ENCODE results near the gene ITGAD.

The ITGAD gene

DNA sequence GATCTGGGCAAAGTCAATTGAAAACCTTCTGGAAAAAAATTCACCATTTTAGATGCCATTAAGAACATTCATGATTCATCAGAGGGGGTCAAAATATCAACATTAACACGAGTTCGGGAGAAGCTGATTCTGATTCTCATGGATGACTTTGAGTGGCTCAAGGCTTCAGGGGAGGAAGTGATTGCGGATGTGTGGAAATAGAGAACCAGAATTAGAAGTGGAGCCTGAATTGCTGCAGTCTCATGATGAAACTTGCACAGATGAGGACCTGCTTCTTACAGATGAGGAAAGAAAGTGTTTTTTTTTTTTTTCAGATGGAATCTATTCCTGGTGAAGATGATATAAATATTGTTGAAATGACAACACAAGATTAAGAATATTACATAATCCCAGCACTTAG is 25.3 kb upstream of the ITGAD start:
- DNase-seq: peak; percentile 44

- no peak for DNase-seq
These were observed 22.1 kb upstream of the ITGAD start for GRCh38 chr16:31371008-31371407.

- DNase-seq: no peak
These were observed 21.3 kb upstream of the ITGAD start for GRCh38 chr16:31371619-31372484.

- DNase-seq: no peak
These were observed 19.9 kb upstream of the ITGAD start for GRCh38 chr16:31373235-31373634.

DNA sequence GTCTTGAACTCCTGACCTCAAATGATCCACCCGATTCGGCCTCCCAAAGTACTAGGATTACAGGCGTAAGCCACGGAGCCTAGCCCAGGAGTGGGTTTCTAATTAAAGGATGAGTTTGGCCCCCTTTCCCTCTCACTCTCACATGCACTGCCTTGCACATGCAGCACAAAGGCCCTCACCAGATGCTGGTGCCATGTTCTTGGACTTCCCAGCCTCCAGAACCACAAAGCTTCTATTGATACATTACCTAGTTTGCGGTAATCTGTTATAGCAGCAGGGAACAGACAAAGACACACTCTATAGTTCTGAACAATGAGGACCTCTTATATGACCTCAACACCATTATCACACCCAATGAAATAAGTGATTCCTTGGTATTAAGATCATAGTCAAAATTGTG is 17.9 kb upstream of the ITGAD start:
- no peak for DNase-seq

- no peak for DNase-seq
These were observed 16.4 kb upstream of the ITGAD start for GRCh38 chr16:31376705-31377104.

DNA sequence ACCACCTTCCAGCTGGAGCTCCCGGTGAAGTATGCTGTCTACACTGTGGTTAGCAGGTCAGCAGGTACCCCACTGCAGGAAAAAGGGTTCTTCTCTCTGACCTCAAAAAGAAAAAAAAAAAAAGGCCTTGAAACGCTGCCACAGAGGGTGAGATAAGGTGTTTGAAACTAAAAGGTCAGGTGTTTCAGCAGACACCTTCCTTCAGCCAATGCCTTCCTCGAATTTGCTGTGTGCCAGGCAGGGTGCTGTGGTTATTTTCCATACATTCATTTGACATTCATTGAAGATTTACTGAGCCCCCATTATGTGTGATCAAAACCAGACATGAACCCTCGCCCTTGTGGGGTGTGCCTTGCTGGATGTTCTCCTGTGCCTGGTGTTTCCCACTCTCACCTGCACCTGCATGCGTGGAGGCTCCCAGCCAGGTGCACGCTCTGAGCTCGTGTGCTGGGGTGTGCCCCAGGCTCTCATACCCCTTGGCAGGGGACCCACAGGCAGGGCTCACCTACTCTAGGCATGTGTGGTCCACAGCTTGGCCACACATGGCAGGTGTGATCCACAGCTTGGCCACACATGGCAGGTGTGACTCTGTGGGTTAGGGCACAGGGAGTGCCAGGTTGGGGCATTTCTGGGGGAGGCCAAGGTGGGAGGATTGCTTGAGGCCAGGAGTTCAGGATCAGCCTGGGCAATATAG is 15.8 kb upstream of the ITGAD start:
- DNase-seq: no peak

DNA sequence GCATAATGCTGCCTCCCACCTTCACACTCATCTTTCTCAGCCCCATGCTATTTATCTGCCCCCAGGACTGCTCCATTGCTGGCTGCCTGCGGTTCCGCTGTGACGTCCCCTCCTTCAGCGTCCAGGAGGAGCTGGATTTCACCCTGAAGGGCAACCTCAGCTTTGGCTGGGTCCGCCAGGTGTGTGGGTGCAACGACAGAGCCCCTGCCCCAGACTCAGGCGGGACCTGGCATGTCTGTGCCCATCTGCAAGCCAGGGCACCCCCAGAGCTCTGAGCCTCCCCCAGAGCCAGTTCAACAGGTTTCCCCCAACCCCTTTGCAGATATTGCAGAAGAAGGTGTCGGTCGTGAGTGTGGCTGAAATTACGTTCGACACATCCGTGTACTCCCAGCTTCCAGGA is 12.9 kb upstream of the ITGAD start:
- DNase-seq: no peak

GRCh38 chr16:31382485-31383161 is 10.5 kb upstream of the ITGAD start:
- peak; percentile 66 for DNase-seq

- no peak for DNase-seq
These were observed 7.5 kb upstream of the ITGAD start for GRCh38 chr16:31385680-31386079.

DNA sequence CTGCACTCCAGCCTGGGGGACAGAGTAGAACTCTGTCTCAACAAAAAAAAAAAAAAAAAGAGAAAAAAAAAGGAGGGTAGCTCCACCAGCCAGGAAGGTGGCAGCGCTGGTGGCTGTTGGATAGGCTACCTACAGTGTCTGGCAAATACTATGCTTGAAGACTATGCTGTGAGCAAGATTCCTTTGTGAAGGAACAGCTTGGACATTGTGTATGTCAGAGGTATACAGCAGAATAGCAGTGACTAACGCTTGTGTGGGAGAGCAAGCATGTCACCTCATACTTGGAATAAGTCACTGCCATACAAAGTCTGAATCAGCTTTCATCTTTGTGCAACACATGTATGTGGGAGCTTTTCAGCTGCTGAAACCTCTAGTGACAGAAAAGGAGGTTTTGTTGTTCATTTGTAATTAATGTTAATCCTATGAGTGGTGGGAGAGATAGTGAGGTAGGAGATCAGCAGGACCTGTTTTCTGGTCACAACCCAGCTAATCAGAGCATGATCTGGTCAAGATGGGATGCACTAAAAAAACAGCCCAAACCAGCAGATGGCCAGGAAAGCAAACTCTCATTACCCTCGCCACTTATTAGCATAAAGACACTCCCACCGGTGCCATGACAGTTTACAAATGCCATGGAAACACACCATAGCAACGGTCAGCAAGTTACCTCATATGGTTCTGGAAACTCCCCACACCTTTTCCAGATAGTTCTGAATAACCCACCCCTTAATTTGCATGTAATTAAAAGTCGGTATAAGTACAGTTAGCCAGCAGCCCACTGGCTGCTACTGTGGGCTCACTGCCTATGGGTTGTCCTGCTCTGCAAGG is 6.8 kb upstream of the ITGAD start:
- DNase-seq: no peak

DNA sequence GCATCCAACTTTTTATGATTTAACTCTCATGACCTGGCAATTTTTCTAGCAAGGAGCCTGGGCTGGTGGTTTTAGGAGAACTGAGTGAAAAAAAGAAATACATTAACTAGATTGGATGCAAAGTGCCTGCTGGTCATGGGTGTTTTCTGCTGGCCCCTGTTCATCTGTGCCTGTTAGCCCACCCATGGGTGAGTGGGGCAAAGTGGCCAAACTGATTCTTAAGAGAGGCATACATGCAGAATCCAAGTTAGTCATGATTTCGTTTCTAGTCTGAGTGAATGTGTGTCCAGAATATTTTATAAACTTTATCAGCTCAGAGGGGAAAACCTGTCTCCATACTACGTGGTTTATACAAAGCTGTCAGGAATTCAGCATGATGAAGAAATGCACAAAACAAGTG is 4.6 kb upstream of the ITGAD start:
- no peak for DNase-seq

GRCh38 chr16:31390504-31391041 is 2.6 kb upstream of the ITGAD start:
- no peak for DNase-seq

GRCh38 chr16:31395647-31396046 is 2.5 kb downstream of the ITGAD start:
- DNase-seq: no peak

- DNase-seq: no peak
These were observed 4.0 kb downstream of the ITGAD start for GRCh38 chr16:31397096-31397660.

GRCh38 chr16:31397701-31398100 is 4.6 kb downstream of the ITGAD start:
- DNase-seq: no peak

DNA sequence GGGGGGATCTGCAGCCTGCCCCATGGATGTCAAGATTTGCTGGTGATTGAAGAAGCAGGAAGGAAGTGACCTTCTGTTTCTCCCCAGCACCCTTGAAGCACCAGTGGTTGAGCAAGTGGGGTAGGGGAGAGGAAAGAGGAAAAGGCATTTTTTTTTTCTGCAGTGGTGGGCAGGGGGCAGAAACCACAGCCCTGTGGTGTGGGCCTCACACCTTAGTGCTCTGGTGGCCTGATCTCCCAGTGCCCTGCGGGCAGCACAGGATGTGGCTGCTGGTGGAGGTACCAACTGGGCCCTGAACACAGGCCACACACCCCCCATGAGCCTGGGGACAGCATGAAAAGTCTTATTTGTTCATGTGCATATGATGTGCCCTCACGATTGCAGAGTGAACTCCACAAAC is 7.1 kb downstream of the ITGAD start:
- DNase-seq: peak; percentile 91

DNA sequence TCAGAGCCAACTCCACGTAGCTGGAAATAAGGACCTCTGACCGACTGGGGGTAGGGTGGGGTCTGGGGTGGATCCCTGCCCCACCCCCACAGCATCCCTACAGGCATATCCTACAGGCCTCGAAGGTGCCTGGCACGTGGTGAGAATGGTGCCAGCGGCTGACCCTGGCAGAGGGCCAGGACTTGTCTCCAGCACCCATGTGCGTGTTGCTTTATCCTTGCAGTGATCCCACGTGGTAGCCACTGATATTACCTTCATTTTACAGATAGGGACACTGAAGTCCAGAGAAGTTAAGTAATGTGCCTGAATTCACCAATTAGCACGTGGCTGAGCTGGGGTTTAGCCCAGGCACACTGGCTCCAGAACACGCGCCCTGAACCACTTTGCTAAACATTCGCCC is 8.3 kb downstream of the ITGAD start:
- DNase-seq: no peak

DNA sequence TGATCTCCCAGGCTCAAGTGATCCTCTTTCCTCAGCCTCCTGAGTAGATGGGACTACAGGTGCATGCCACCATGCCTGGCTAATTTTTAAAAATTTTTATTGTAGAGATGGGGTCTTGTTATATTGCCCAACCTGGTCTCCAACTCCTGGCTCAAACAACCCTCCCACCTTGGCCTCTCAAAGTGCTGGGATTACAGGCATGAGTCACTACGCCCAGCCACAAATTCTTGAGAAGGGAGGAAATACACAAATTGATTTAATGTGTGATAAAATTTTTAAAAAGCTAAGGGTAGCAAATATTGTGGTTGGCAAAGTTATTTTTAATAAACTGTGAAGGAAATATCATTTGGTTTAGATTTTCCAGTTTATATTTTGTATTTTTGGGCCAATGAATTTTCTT is 9.6 kb downstream of the ITGAD start:
- DNase-seq: no peak

DNA sequence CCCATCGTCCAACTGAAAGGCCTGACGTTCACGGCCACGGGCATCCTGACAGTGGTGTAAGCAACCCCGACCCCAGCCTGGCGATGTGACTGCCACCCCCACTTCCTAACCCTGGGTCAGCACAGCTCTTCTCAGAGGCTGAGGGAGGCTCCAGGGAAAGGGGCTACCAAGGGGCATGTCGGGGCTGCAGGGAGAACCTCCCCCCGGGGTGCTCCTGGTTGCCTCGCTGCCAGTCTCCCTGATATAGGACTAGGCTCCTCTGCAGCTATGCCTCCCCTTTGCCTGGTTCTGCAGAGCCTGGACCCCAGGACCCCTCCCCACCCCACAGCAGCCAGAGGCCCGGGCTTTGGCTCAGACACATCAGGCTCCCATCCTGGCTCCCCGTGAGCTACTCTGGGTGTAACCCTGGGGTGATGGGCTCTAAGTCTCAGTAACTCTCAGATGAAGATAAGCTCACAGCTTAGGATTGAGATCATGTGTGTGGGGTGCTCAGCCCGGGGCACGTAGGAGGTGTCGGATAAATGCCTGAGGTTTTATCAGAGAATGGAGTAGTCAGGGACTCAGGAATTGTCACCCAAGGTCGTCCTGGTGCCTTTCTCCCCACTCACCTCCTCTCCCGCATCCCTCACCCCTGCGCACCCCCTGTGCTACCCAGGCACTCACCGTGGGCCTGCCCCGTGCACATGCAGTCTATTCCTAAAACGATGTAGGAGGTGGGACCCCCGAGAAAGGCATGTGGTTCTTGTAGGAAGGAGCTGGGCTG is 10.6 kb downstream of the ITGAD start:
- DNase-seq: no peak

- DNase-seq: no peak
These were observed 11.4 kb downstream of the ITGAD start for GRCh38 chr16:31404353-31405064.
